Keratinocyte (primary cell): ENCODE data around the gene FHAD1. TPM values are rescaled to one million over a fixed set of nuclear protein-coding genes. Genes with fewer than 3 reads are reported as not detected.

Experiments
- DNase-seq: peaks from one replicate; pipeline ENCODE4 v3.0.0-alpha.2; 2011; ENCODE audit warnings: low read depth, missing footprints, low spot score
- FAIRE-seq: peaks from 2 replicates; lab custom pipeline; 2011; peaks lifted over from hg19 to GRCh38; lab: Jason Lieb, UNC
- H2AFZ ChIP-seq: 2 replicates; pipeline ENCODE4 v1.6.0; 2012; ENCODE audit warnings: low read length, control low read depth, inconsistent platforms; ENCODE audit not compliant: control insufficient read depth
- H3K27ac ChIP-seq: 2 replicates; pipeline ENCODE4 v1.5.1; 2011; ENCODE audit warnings: low read length; ENCODE audit not compliant: control insufficient read depth, insufficient read depth
- H3K27me3 ChIP-seq: 3 replicates; pipeline ENCODE4 v1.6.0; 2011; ENCODE audit warnings: low read length; ENCODE audit not compliant: control insufficient read depth, insufficient read depth; ENCODE audit errors: extremely low read depth
- H3K36me3 ChIP-seq, 2 experiments: 2 replicates in 1 of 2; 3 replicates in 1 of 2; pipeline ENCODE4 v1.5.1; 2011; ENCODE audit warnings: low read length in 2 of 2, mild to moderate bottlenecking in 1 of 2; ENCODE audit not compliant: control insufficient read depth in 2 of 2, insufficient read depth in 2 of 2; ENCODE audit errors: extremely low read depth in 1 of 2
- H3K4me1 ChIP-seq: 3 replicates; pipeline ENCODE4 v1.5.1; 2011; ENCODE audit warnings: low read length; ENCODE audit not compliant: control insufficient read depth, insufficient read depth; ENCODE audit errors: extremely low read depth
- H3K4me2 ChIP-seq: 3 replicates; pipeline ENCODE4 v1.6.0; 2011; ENCODE audit warnings: low read depth, low read length; ENCODE audit not compliant: control insufficient read depth, insufficient read depth; ENCODE audit errors: extremely low read depth
- H3K4me3 ChIP-seq, 3 experiments: fragments of 200-600 bp in 1 of 3; sonication (generic) in 1 of 3; 2 replicates in 2 of 3; 3 replicates in 1 of 3; pipeline ENCODE4 v1.5.1; 2011 to 2016; ENCODE audit warnings: low read length in 3 of 3, mild to moderate bottlenecking in 3 of 3, control low read depth in 2 of 3, inconsistent platforms in 1 of 3, low read depth in 1 of 3, mixed read lengths in 1 of 3, mixed run types in 1 of 3, moderate library complexity in 1 of 3; ENCODE audit not compliant: control insufficient read depth in 2 of 3, insufficient read depth in 2 of 3; ENCODE audit errors: extremely low read depth in 1 of 3
- H3K79me2 ChIP-seq: 2 replicates; pipeline ENCODE4 v1.6.0; 2012; ENCODE audit warnings: low read length; ENCODE audit not compliant: control insufficient read depth, insufficient read depth
- H3K9ac ChIP-seq: 3 replicates; pipeline ENCODE4 v1.6.0; 2011; ENCODE audit warnings: low read length; ENCODE audit not compliant: control insufficient read depth, insufficient read depth; ENCODE audit errors: extremely low read depth
- H3K9me1 ChIP-seq: 3 replicates; pipeline ENCODE4 v1.6.0; 2011; ENCODE audit warnings: low read length; ENCODE audit not compliant: control insufficient read depth, insufficient read depth; ENCODE audit errors: extremely low read depth
- H3K9me3 ChIP-seq: 2 replicates; pipeline ENCODE4 v1.5.1; 2012; ENCODE audit warnings: low read depth, low read length; ENCODE audit not compliant: control insufficient read depth
- H4K20me1 ChIP-seq: 3 replicates; pipeline ENCODE4 v1.6.0; 2011; ENCODE audit warnings: low read length; ENCODE audit not compliant: control insufficient read depth, insufficient read depth; ENCODE audit errors: extremely low read depth
- EZH2 ChIP-seq: IDR thresholded peaks from one replicate; pipeline ENCODE4 v1.6.1; 2012; ENCODE audit warnings: inconsistent platforms, mild to moderate bottlenecking, low read length, moderate library complexity
- dilution Hi-C: fragments of 300-500 bp; cut with MboI; formaldehyde crosslinking; loops from one replicate; pipeline ENCODE4 v1.7.0; 2020; ENCODE audit warnings: low sequenced_read_pairs; ENCODE audit not compliant: extremely low pct_ligation_motif_present
- polyA plus RNA-seq, 5 experiments: library from polyadenylated mRNA; depleted of rRNA in 3 of 5; stranded (reverse) in 3 of 5; stranded (forward) in 1 of 5; unstranded in 1 of 5; fragments of >200 nt; gene quantifications; 1 replicate in 1 of 5; 2 replicates in 3 of 5; 3 replicates in 1 of 5; pipeline versions ENCODE4 v1.2.1 to v1.2.3, GENCODE V29; 2011 to 2012; ENCODE audit warnings: missing spikeins in 2 of 5, low read depth in 1 of 5, low replicate concordance in 1 of 5
- TF ChIP-seq, protein P1 (sequence below), 3 experiments: IDR thresholded peaks in 1 of 3; conservative IDR thresholded peaks in 1 of 3; optimal IDR thresholded peaks in 1 of 3; 2 replicates in 2 of 3; 3 replicates in 1 of 3; pipeline versions ENCODE3 to v1.5.1; 2011; ENCODE audit warnings: low read length in 3 of 3, mild to moderate bottlenecking in 3 of 3, moderate library complexity in 2 of 3, control low read depth in 1 of 3, inconsistent platforms in 1 of 3; ENCODE audit not compliant: insufficient read depth in 2 of 3; ENCODE audit errors: extremely low read depth in 1 of 3

The FHAD1 gene
- polyA plus RNA-seq, 1 donor (not counting 4 experiments of a cell fraction or from before 2014, with no cell fraction given) = 0.09 TPM

DNA sequence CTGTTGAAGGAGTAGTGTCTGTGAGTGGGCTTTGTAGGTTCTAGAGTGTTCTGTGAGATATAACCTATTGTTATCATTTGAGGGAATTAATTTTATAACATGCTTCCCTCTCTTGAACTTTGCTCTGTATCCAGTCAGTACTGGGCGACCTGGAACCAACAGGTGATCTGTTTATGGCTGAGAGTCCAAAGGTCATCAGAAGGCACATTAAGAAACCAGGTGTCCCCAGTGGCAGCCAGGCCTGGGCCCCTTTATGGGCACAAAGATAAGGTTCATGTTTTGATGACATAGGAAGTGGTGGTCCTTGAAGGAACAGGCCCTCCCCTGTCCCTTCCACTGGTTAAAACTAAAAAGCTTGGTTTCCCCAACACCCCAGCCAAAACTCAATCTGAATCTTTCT is 61.1 kb downstream of the FHAD1 start:
- no peak overlapping the region for H3K27ac ChIP-seq
- no peak for FAIRE-seq

GRCh38 chr1:15308621-15309027 is 61.6 kb downstream of the FHAD1 start:
- Histone ChIP-seq H3K4me3 (no peak overlapping the region), H2AFZ (no peak overlapping the region), H3K9me1 (no peaks in the 10 kb centered on the region), H3K9me3 (no peaks in the 10 kb centered on the region), H3K9ac (no peak overlapping the region), H3K4me2 (no peak overlapping the region), H3K4me1 (no peaks in the 10 kb centered on the region), H4K20me1 (no peaks in the 10 kb centered on the region), H3K36me3 (no peaks in the 10 kb centered on the region), H3K79me2 (no peaks in the 10 kb centered on the region), H3K27me3 (no peaks in the 10 kb centered on the region), H3K27ac (no peak overlapping the region)
- TF ChIP-seq EZH2 = no peak
- TF ChIP-seq, protein P1, sequence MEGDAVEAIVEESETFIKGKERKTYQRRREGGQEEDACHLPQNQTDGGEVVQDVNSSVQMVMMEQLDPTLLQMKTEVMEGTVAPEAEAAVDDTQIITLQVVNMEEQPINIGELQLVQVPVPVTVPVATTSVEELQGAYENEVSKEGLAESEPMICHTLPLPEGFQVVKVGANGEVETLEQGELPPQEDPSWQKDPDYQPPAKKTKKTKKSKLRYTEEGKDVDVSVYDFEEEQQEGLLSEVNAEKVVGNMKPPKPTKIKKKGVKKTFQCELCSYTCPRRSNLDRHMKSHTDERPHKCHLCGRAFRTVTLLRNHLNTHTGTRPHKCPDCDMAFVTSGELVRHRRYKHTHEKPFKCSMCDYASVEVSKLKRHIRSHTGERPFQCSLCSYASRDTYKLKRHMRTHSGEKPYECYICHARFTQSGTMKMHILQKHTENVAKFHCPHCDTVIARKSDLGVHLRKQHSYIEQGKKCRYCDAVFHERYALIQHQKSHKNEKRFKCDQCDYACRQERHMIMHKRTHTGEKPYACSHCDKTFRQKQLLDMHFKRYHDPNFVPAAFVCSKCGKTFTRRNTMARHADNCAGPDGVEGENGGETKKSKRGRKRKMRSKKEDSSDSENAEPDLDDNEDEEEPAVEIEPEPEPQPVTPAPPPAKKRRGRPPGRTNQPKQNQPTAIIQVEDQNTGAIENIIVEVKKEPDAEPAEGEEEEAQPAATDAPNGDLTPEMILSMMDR (optimal IDR thresholded peaks at IDR 0.05 in 1 of 3, IDR thresholded peaks at IDR 0.05 in 1 of 3, conservative IDR thresholded peaks at IDR 0.05 in 1 of 3; ENCODE audit: extremely low read depth in 1 of 3, insufficient read depth in 2 of 3, low read length in 3 of 3) = no peak
- no peak for DNase-seq
- dilution Hi-C loops = no loop called here
- no peak for FAIRE-seq

More for the DNA sequence above, 61.1 kb downstream of the FHAD1 start:
- H3K9me1 ChIP-seq = no peaks in the 10 kb centered on the region
- no peak overlapping the region for H3K4me3 ChIP-seq
- no peaks in the 10 kb centered on the region for H3K36me3 ChIP-seq
- no peak for DNase-seq
- H3K4me2 ChIP-seq = no peak overlapping the region
- H3K9me3 ChIP-seq = no peaks in the 10 kb centered on the region
- TF ChIP-seq, protein P1 (optimal IDR thresholded peaks at IDR 0.05 in 1 of 3, IDR thresholded peaks at IDR 0.05 in 1 of 3, conservative IDR thresholded peaks at IDR 0.05 in 1 of 3; ENCODE audit: extremely low read depth in 1 of 3, insufficient read depth in 2 of 3, low read length in 3 of 3) = no peak
- TF ChIP-seq EZH2 = no peak
- H3K4me1 ChIP-seq = peaks cover 2% of the 10 kb centered on the region
- dilution Hi-C loops = no loop called here
- H3K27me3 ChIP-seq = no peaks in the 10 kb centered on the region
- no peak overlapping the region for H3K9ac ChIP-seq
- H4K20me1 ChIP-seq = no peaks in the 10 kb centered on the region
- H3K79me2 ChIP-seq = no peaks in the 10 kb centered on the region
- H2AFZ ChIP-seq = no peak overlapping the region
